H1 (cell line): ENCODE data around the gene CAMKK1.

ENCODE experiments used
- CTCF ChIP-seq, 3 experiments: IDR thresholded peaks; 1 replicate in 2 of 3; 2 replicates in 1 of 3; pipeline versions ENCODE4 v1.5.1 to v1.6.1; 2011; ENCODE audit warnings: low read length in 3 of 3, mild to moderate bottlenecking in 3 of 3, inconsistent platforms in 2 of 3, low read depth in 1 of 3, moderate library complexity in 1 of 3; ENCODE audit not compliant: insufficient read depth in 1 of 3; ENCODE audit errors: control extremely low read depth in 1 of 3
- EP300 ChIP-seq, 2 experiments: IDR thresholded peaks; 1 replicate in 1 of 2; 2 replicates in 1 of 2; pipeline ENCODE4 v1.6.1; 2011 to 2012; ENCODE audit warnings: low read depth in 2 of 2, low read length in 2 of 2, mild to moderate bottlenecking in 2 of 2, borderline replicate concordance in 1 of 2, inconsistent platforms in 1 of 2, moderate library complexity in 1 of 2
- EZH2 ChIP-seq: fragments of 200-600 bp; sonication (generic); IDR thresholded peaks from 2 replicates; pipeline ENCODE4 v1.7.1; 2012; ENCODE audit warnings: low read depth, mild to moderate bottlenecking, moderate library complexity, low read length, inconsistent platforms; ENCODE audit not compliant: severe bottlenecking
- POLR2AphosphoS5 ChIP-seq: IDR thresholded peaks from 2 replicates; pipeline ENCODE4 v1.6.1; 2011; ENCODE audit warnings: low read depth, low read length
- RAD21 ChIP-seq, 2 experiments: IDR thresholded peaks in 1 of 2; conservative IDR thresholded peaks in 1 of 2; 2 replicates each; pipeline ENCODE4 v1.6.1; 2011; ENCODE audit warnings: low read depth in 2 of 2, low read length in 2 of 2, improper control_type of control experiment in 1 of 2, inconsistent platforms in 1 of 2, mild to moderate bottlenecking in 1 of 2, moderate library complexity in 1 of 2
- RBBP5 ChIP-seq: IDR thresholded peaks from 2 replicates; pipeline ENCODE4 v1.7.1; 2012; ENCODE audit warnings: low read depth, mild to moderate bottlenecking, inconsistent platforms, low read length, moderate library complexity, borderline replicate concordance
- RFX5 ChIP-seq: IDR thresholded peaks from 2 replicates; pipeline ENCODE4 v1.6.1; 2011; ENCODE audit warnings: low read depth, low read length, improper control_type of control experiment, borderline replicate concordance
- TAF1 ChIP-seq: IDR thresholded peaks from 2 replicates; pipeline ENCODE4 v1.6.1; 2011; ENCODE audit warnings: mild to moderate bottlenecking, low read depth, low read length

DNA sequence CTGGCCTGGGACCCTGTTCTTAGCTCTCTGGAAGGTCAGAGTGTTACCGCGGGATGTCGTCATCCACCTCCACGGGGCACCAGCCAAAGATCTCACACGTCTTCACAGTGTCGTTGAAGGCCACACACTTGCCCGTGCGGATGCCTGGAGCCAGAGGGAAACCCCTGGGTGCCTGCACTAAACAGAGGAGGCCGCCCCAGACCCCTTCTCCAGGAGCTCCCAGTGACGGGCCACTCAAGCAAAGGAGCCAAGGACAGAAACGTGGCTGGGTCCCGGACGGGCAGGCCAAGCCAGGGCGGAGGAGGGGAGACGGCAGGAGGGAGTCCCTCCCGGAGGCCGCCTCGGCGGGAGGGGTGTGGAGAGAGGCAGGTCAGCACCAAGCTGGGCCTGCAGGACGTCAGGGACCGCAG lies 11.0 kb upstream of the CAMKK1 start:
- TF ChIP-seq EZH2 (no peak), RAD21 (IDR thresholded peaks at IDR 0.05 in 1 of 2, conservative IDR thresholded peaks at IDR 0.05 in 1 of 2; ENCODE audit: low read depth in 2 of 2, low read length in 2 of 2) (no peak), TAF1 (no peak), POLR2AphosphoS5 (no peak), EP300 (IDR thresholded peaks at IDR 0.05; ENCODE audit: borderline replicate concordance in 1 of 2, low read depth in 2 of 2, low read length in 2 of 2) (no peak), CTCF (IDR thresholded peaks at IDR 0.05; ENCODE audit: control extremely low read depth in 1 of 3, insufficient read depth in 1 of 3, low read depth in 1 of 3, low read length in 3 of 3) (no peak), RBBP5 (no peak), RFX5 (no peak)
